ENCODE data around the gene PEX14. TPM values are rescaled to one million over a fixed set of nuclear protein-coding genes. Genes with fewer than 3 reads are reported as not detected.

The PEX14 gene
- total RNA-seq, 4 donors from 2014 or later = 2.0 to 21.9 (median 5.3) TPM

GRCh38 chr1:10612436-10613160 is 137.8 kb downstream of the PEX14 start:
- Histone ChIP-seq H3K4me1 (no peaks in the 10 kb centered on the region), H3K4me3 (no peak overlapping the region), H3K27me3 (no peaks in the 10 kb centered on the region), H3K36me3 (no peaks in the 10 kb centered on the region), H3K27ac (no peak overlapping the region), H3K9me3 (no peaks in the 10 kb centered on the region)
- intact Hi-C loops (cut with DNase I; ENCODE audit: low total_unique reads) = no loop called here
- DNase-seq = peak in 1 of 2 donors; percentile 6
- TF ChIP-seq CTCF (IDR thresholded peaks at IDR 0.05) (no peak), POLR2A (IDR thresholded peaks at IDR 0.05) (no peak)

- intact Hi-C loops (cut with DNase I; ENCODE audit: low total_unique reads) = no loop called here
- no peak for TF ChIP-seq POLR2A (IDR thresholded peaks at IDR 0.05)
- TF ChIP-seq CTCF (IDR thresholded peaks at IDR 0.05) = no peak
These were observed 138.6 kb downstream of the PEX14 start for GRCh38 chr1:10613340-10613739.

GRCh38 chr1:10613861-10614260 is 139.1 kb downstream of the PEX14 start:
- no peaks in the 10 kb centered on the region for H3K9me3 ChIP-seq
- no peak for DNase-seq
- TF ChIP-seq POLR2A (IDR thresholded peaks at IDR 0.05) (no peak), CTCF (IDR thresholded peaks at IDR 0.05) (no peak)
- no peaks in the 10 kb centered on the region for H3K27me3 ChIP-seq
- H3K27ac ChIP-seq = no peak overlapping the region
- no peak overlapping the region for H3K4me3 ChIP-seq
- H3K4me1 ChIP-seq = no peaks in the 10 kb centered on the region
- intact Hi-C loops (cut with DNase I; ENCODE audit: low total_unique reads) = no loop called here
- no peaks in the 10 kb centered on the region for H3K36me3 ChIP-seq

More at GRCh38 chr1:10613340-10613739, 138.6 kb downstream of the PEX14 start:
- Histone ChIP-seq H3K27me3 (no peaks in the 10 kb centered on the region), H3K36me3 (no peaks in the 10 kb centered on the region), H3K4me1 (no peaks in the 10 kb centered on the region), H3K4me3 (no peak overlapping the region), H3K9me3 (no peaks in the 10 kb centered on the region), H3K27ac (no peak overlapping the region)
- no peak for DNase-seq

- no peak overlapping the region for H3K4me3 ChIP-seq
- no peak overlapping the region for H3K27ac ChIP-seq
- peak in 1 of 2 donors; percentile 7 for DNase-seq
- H3K36me3 ChIP-seq = no peaks in the 10 kb centered on the region
- intact Hi-C loops (cut with DNase I; ENCODE audit: low total_unique reads) = no loop called here
- H3K27me3 ChIP-seq = no peaks in the 10 kb centered on the region
- TF ChIP-seq CTCF (IDR thresholded peaks at IDR 0.05) = no peak
- TF ChIP-seq POLR2A (IDR thresholded peaks at IDR 0.05) = no peak
- H3K9me3 ChIP-seq = no peaks in the 10 kb centered on the region
- H3K4me1 ChIP-seq = no peaks in the 10 kb centered on the region
These were observed 139.9 kb downstream of the PEX14 start for GRCh38 chr1:10614377-10615225.

- Histone ChIP-seq H3K36me3 (no peaks in the 10 kb centered on the region), H3K27ac (no peak overlapping the region), H3K4me1 (no peaks in the 10 kb centered on the region), H3K27me3 (no peaks in the 10 kb centered on the region), H3K9me3 (no peaks in the 10 kb centered on the region), H3K4me3 (no peak overlapping the region)
- intact Hi-C loops (cut with DNase I; ENCODE audit: low total_unique reads) = no loop called here
- peak in 1 of 2 donors; percentile 3 for DNase-seq
- TF ChIP-seq CTCF (IDR thresholded peaks at IDR 0.05) (no peak), POLR2A (IDR thresholded peaks at IDR 0.05) (no peak)
These were observed 140.6 kb downstream of the PEX14 start for GRCh38 chr1:10615332-10615731.

Measured in uterus (tissue), 4 donors.